ENCODE data around the gene DDX27.
"Not testable (repeated sequence)": the region's sequence is repeated elsewhere in the genome, so short reads cannot be mapped to it uniquely, and the experiment has no call there.

DDX27 gene

GRCh38 chr20:49219091-49219923 lies at the start of gene DDX27:
DDX27 (plus strand) TSS chr20:49219416; CDS start chr20:49219449, 33 bp downstream.
- DNase-seq: peak; percentile 97

- DNase-seq: no peak
These were observed 49.7 kb upstream of the DDX27 start for GRCh38 chr20:49169547-49169946.

- DNase-seq: no peak
These were observed 48.5 kb upstream of the DDX27 start for GRCh38 chr20:49170714-49171113.

- DNase-seq: no peak
These were observed 47.3 kb upstream of the DDX27 start for GRCh38 chr20:49171909-49172308.

GRCh38 chr20:49172413-49172812 lies 46.8 kb upstream of the DDX27 start:
- no peak for DNase-seq

GRCh38 chr20:49174183-49174582 lies 45.0 kb upstream of the DDX27 start:
- no peak for DNase-seq

GRCh38 chr20:49179368-49180277 lies 39.6 kb upstream of the DDX27 start:
- no peak for DNase-seq

GRCh38 chr20:49181265-49181877 lies 37.8 kb upstream of the DDX27 start:
- DNase-seq: no peak

- no peak for DNase-seq
These were observed 35.8 kb upstream of the DDX27 start for GRCh38 chr20:49183444-49183843.

GRCh38 chr20:49184084-49184501 lies 35.1 kb upstream of the DDX27 start:
- not testable (repeated sequence) for DNase-seq

- DNase-seq: no peak
These were observed 34.5 kb upstream of the DDX27 start for GRCh38 chr20:49184691-49185070.

GRCh38 chr20:49185071-49185761 lies 34.0 kb upstream of the DDX27 start:
- no peak for DNase-seq

GRCh38 chr20:49186535-49187329 lies 32.5 kb upstream of the DDX27 start:
- peak; percentile 47 for DNase-seq

GRCh38 chr20:49187330-49187850 lies 31.8 kb upstream of the DDX27 start:
- no peak for DNase-seq

- peak; percentile 96 for DNase-seq
These were observed 31.2 kb upstream of the DDX27 start, which contains the start of gene STAU1 for GRCh38 chr20:49187851-49188641. STAU1 (minus strand) TSS chr20:49188334; CDS start chr20:49166201, 22,133 bp downstream.

GRCh38 chr20:49192944-49193518 lies 26.2 kb upstream of the DDX27 start:
- DNase-seq: not testable (repeated sequence)

GRCh38 chr20:49199729-49200293 lies 19.4 kb upstream of the DDX27 start:
- no peak for DNase-seq

GRCh38 chr20:49203011-49203410 lies 16.2 kb upstream of the DDX27 start:
- no peak for DNase-seq

- no peak for DNase-seq
These were observed 15.5 kb upstream of the DDX27 start for GRCh38 chr20:49203746-49204145.

- DNase-seq: no peak
These were observed 12.1 kb upstream of the DDX27 start for GRCh38 chr20:49207076-49207475.

All from amniotic stem cell (primary cell).